Neuronal stem cell (in vitro differentiated cells): ENCODE data around the gene MED15.

ENCODE experiments used
- DNase-seq: peaks from one replicate; pipeline ENCODE4 v3.0.0-alpha.2; 2013; ENCODE audit warnings: low spot score
- H2AFZ ChIP-seq: one replicate; pipeline ENCODE4 v1.6.1; 2013; ENCODE audit warnings: mild to moderate bottlenecking, low read length, inconsistent platforms
- H2AK5ac ChIP-seq: 2 replicates; pipeline ENCODE4 v1.6.1; 2013; ENCODE audit warnings: low read depth, mild to moderate bottlenecking, inconsistent platforms, low read length, moderate library complexity, mixed read lengths
- H2BK120ac ChIP-seq: 2 replicates; pipeline ENCODE4 v1.6.1; 2013; ENCODE audit warnings: low read depth, mild to moderate bottlenecking, inconsistent platforms, low read length, moderate library complexity, mixed read lengths
- H2BK12ac ChIP-seq: one replicate; pipeline ENCODE4 v1.6.1; 2013; ENCODE audit warnings: low read length, inconsistent platforms
- H2BK15ac ChIP-seq: 2 replicates; pipeline ENCODE4 v1.6.1; 2013; ENCODE audit warnings: mild to moderate bottlenecking, low read length, inconsistent platforms, mixed read lengths
- H2BK5ac ChIP-seq: one replicate; pipeline ENCODE4 v1.6.1; 2013; ENCODE audit warnings: inconsistent platforms, mild to moderate bottlenecking, low read length, moderate library complexity
- H3K14ac ChIP-seq: one replicate; pipeline ENCODE4 v1.6.1; 2013; ENCODE audit warnings: low read length, inconsistent platforms
- H3K18ac ChIP-seq: 2 replicates; pipeline ENCODE4 v1.6.1; 2013; ENCODE audit warnings: low read length, inconsistent platforms
- H3K23ac ChIP-seq: 2 replicates; pipeline ENCODE4 v1.6.1; 2013; ENCODE audit warnings: low read depth, mild to moderate bottlenecking, mixed read lengths, low read length, inconsistent platforms; ENCODE audit not compliant: poor library complexity
- H3K27ac ChIP-seq: replicated peaks from 3 replicates; pipeline ENCODE4 v1.5.1; 2013; ENCODE audit warnings: low read length, inconsistent platforms
- H3K27me3 ChIP-seq, 3 experiments: 2 replicates each; pipeline ENCODE4 v1.6.1; 2013; ENCODE audit warnings: low read length in 3 of 3, mild to moderate bottlenecking in 2 of 3, inconsistent platforms in 1 of 3, low read depth in 1 of 3, mixed read lengths in 1 of 3, moderate library complexity in 1 of 3; ENCODE audit not compliant: control insufficient read depth in 3 of 3, insufficient read depth in 3 of 3
- H3K36me3 ChIP-seq, 2 donors: replicated peaks in 1 of 2; 2 replicates each; pipeline ENCODE4 v1.6.1; 2013; ENCODE audit warnings: low read length in 2 of 2; ENCODE audit not compliant: control insufficient read depth in 2 of 2, insufficient read depth in 2 of 2
- H3K4ac ChIP-seq: 2 replicates; pipeline ENCODE4 v1.6.1; 2013; ENCODE audit warnings: inconsistent platforms, mild to moderate bottlenecking, low read length, moderate library complexity
- H3K4me1 ChIP-seq, 2 donors: 1 replicate in 1 of 2; 2 replicates in 1 of 2; pipeline ENCODE4 v1.6.1; 2013; ENCODE audit warnings: low read length in 2 of 2, low read depth in 1 of 2; ENCODE audit not compliant: control insufficient read depth in 2 of 2, insufficient read depth in 1 of 2
- H3K4me2 ChIP-seq: one replicate; pipeline ENCODE4 v1.6.1; 2013; ENCODE audit warnings: mild to moderate bottlenecking, low read length, inconsistent platforms; ENCODE audit not compliant: insufficient read depth, poor library complexity, severe bottlenecking
- H3K4me3 ChIP-seq, 2 donors: 2 replicates each; pipeline ENCODE4 v1.5.1; 2013; ENCODE audit warnings: low read length in 2 of 2, mild to moderate bottlenecking in 2 of 2, inconsistent platforms in 1 of 2, moderate library complexity in 1 of 2
- H3K79me1 ChIP-seq: one replicate; pipeline ENCODE4 v1.6.1; 2013; ENCODE audit warnings: low read depth, mild to moderate bottlenecking, inconsistent platforms, low read length, moderate library complexity
- H3K9ac ChIP-seq: one replicate; pipeline ENCODE4 v1.6.1; 2013; ENCODE audit warnings: mild to moderate bottlenecking, low read depth, low read length, inconsistent platforms; ENCODE audit not compliant: poor library complexity
- H3K9me3 ChIP-seq, 2 donors: replicated peaks in 1 of 2; 2 replicates each; pipeline versions ENCODE3 to v1.6.1; 2013; ENCODE audit warnings: low read length in 2 of 2, mild to moderate bottlenecking in 2 of 2, inconsistent platforms in 1 of 2, low read depth in 1 of 2, mixed read lengths in 1 of 2, moderate library complexity in 1 of 2; ENCODE audit not compliant: control insufficient read depth in 2 of 2, insufficient read depth in 1 of 2
- H4K8ac ChIP-seq: one replicate; pipeline ENCODE4 v1.6.1; 2013; ENCODE audit warnings: low read depth, mild to moderate bottlenecking, inconsistent platforms, low read length, moderate library complexity
- H4K91ac ChIP-seq: one replicate; pipeline ENCODE4 v1.6.1; 2013; ENCODE audit warnings: low read length, low read depth, mild to moderate bottlenecking, inconsistent platforms; ENCODE audit not compliant: poor library complexity
- WGBS, 2 donors: extraction: QIAGEN DNeasy Blood & Tissue Kit; methylation state at CpG; one replicate each; pipeline ENCODE4 v1.1.7; 2013; ENCODE audit warnings: missing lambda C conversion rate in 2 of 2, mixed read lengths in 1 of 2; ENCODE audit not compliant: insufficient read length in 2 of 2, insufficient replicate concordance in 1 of 2; ENCODE audit errors: extremely low coverage in 2 of 2; 5-methylcytosine and 5-hydroxymethylcytosine counted together

The MED15 gene

DNA sequence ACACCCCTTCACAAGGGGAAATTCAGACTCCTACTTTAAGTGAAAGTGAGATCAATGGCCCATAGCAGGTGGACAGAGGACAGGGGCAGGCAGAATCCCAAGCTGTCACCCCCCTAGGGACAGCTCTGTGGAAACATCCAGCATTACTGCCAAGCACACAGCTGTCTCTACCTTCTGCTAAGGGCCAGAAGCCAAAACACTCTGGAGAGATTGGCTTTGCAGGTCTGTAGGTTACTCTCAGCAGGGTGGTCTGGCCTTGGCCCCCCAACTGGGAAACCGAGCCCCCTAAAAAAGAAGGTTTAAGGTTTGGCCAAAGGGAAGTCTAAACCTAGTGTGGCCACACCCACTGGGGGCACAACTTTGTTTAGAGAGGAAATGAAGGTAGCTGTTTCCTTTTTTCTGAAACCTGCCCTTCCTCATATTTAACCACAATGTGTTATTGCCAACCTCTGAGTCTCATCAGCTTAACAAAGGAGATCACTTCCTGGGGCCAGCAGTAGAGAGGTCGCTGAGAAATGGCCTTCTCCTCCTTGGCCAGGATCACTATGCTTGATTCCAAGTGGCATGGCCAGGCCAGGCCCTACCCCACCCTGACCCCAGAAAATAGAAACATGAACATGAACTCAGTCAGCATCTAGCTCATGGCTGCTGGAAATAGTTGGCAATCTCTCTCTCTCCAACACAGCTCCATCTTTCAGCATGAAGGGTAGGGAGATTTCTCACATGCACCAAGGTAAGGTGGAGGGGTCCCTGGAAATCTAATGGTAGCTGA, 43.9 kb upstream of the MED15 start:
- Histone ChIP-seq H3K9ac (no peak overlapping the region), H2BK15ac (no peak overlapping the region), H2BK12ac (no peak overlapping the region), H3K4me1 (peaks cover 7% of the 10 kb centered on the region in 2 donors), H3K4me2 (no peak overlapping the region), H3K23ac (no peak overlapping the region), H3K14ac (no peak overlapping the region), H3K9me3 (no peaks in the 10 kb centered on the region), H3K27me3 (no peaks in the 10 kb centered on the region), H3K4ac (no peak overlapping the region), H2BK5ac (no peak overlapping the region), H3K79me1 (peaks cover 7% of the 10 kb centered on the region), H3K18ac (no peak overlapping the region), H2AFZ (no peak overlapping the region), H2BK120ac (no peak overlapping the region), H2AK5ac (no peak overlapping the region), H3K4me3 (no peak overlapping the region), H4K8ac (no peak overlapping the region), H3K36me3 (peaks cover 19 to 73% of the 10 kb centered on the region in 2 donors), H3K27ac (no peak overlapping the region), H4K91ac (no peak overlapping the region)
- WGBS, 2 donors = no CpG with 5 or more reads among the region's 2 CpGs
- DNase-seq = no peak

DNA sequence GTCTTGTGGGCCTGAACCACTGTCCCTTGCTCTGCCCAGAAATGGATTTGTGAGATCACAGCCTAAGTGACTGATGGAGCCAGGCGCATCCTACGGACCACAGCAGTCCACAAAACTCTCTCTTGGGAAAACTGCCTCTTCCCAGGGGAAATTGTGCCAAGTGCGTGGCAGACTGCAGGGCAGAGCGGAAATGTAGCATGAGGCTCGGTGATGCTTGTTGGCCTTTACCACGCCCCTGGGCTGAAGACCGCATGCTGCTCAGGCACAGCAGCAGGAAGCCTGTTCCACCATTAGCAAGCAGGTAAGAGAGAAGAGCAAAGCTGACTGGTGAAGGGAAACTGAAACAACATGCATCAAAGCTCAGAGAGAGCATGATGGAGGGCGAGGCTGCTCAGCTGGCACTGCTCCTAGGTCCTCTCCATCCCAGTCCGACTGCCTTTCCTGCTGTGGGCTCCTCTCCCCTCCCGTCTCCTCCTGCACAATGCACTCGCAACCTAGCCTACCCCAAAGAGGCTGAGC, 43.3 kb upstream of the MED15 start:
- no peak overlapping the region for H2BK5ac ChIP-seq
- H3K4me3 ChIP-seq = no peak overlapping the region
- no peak overlapping the region for H3K23ac ChIP-seq
- peaks cover 7% of the 10 kb centered on the region for H3K79me1 ChIP-seq
- H3K9me3 ChIP-seq = no peaks in the 10 kb centered on the region
- H3K14ac ChIP-seq = no peak overlapping the region
- no CpG with 5 or more reads among the region's 11 CpGs for WGBS, 2 donors
- DNase-seq = no peak
- peak overlapping the region; percentile 4 for H3K9ac ChIP-seq
- no peak overlapping the region for H3K4ac ChIP-seq
- H2BK15ac ChIP-seq = no peak overlapping the region
- H2AFZ ChIP-seq = no peak overlapping the region
- no peaks in the 10 kb centered on the region for H3K27me3 ChIP-seq
- H3K4me2 ChIP-seq = no peak overlapping the region
- no peak overlapping the region for H2AK5ac ChIP-seq
- no peak overlapping the region for H4K8ac ChIP-seq
- H2BK12ac ChIP-seq = no peak overlapping the region
- H3K36me3 ChIP-seq = peaks cover 22 to 73% of the 10 kb centered on the region in 2 donors
- H3K4me1 ChIP-seq = peaks cover 7% of the 10 kb centered on the region in 2 donors
- H3K18ac ChIP-seq = no peak overlapping the region
- H2BK120ac ChIP-seq = no peak overlapping the region
- H3K27ac ChIP-seq = no peak overlapping the region
- peak overlapping the region; percentile 53 for H4K91ac ChIP-seq

DNA sequence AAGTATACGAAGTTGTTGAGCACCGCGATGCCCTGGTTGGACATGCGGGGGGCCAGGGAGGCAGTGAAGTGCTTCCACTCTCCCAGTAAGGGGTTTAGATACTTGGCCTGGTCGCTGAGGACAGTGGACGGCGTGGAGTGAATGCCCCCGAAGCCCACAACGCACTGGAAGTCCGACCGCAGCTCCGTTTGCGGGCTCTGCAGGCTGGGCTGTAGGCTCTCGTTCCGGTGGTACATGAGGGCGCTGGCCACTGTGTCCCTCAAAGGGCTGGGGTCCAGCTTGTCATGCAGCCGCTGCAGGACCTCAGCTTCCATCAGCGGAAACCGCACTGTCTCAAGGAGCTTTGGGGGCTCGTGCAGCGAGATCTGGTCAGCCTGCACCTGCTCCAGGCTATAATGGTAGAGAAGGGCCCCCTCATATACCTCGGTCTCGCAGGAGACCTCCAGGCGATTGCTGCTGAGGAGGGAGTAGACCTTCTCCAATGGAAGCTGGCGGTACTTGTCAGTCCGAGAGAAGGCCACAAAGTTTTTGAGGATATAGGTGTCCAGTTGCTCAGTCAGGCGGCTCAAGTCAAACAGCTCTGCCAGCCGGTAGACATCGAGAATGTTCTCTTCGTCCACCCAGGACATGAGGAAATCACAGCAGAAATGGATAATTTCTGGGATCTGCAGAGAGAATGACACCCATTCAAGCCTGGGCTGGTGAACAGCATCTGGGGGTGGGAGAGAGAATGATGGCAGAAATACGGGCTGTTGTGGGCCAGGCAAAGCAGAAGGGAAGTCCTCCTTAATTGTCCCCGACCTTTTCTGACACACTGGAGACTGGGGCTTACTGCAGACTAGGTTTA, 42.3 kb upstream of the MED15 start:
- Histone ChIP-seq H3K9me3 (no peaks in the 10 kb centered on the region), H4K8ac (no peak overlapping the region), H3K27ac (no peak overlapping the region), H3K14ac (no peak overlapping the region), H2BK5ac (no peak overlapping the region), H3K18ac (no peak overlapping the region), H2AK5ac (no peak overlapping the region), H3K4me2 (no peak overlapping the region), H3K4me3 (no peak overlapping the region), H3K23ac (no peak overlapping the region), H3K79me1 (peaks cover 7% of the 10 kb centered on the region), H3K27me3 (no peaks in the 10 kb centered on the region), H2AFZ (no peak overlapping the region), H2BK120ac (no peak overlapping the region), H3K4ac (no peak overlapping the region), H3K9ac (no peak overlapping the region), H3K4me1 (peaks cover 0 to 3% of the 10 kb centered on the region in 2 donors), H4K91ac (no peak overlapping the region), H3K36me3 (peaks cover 23 to 73% of the 10 kb centered on the region in 2 donors), H2BK15ac (no peak overlapping the region), H2BK12ac (no peak overlapping the region)
- no peak for DNase-seq
- no CpG with 5 or more reads among the region's 32 CpGs for WGBS, 2 donors

DNA sequence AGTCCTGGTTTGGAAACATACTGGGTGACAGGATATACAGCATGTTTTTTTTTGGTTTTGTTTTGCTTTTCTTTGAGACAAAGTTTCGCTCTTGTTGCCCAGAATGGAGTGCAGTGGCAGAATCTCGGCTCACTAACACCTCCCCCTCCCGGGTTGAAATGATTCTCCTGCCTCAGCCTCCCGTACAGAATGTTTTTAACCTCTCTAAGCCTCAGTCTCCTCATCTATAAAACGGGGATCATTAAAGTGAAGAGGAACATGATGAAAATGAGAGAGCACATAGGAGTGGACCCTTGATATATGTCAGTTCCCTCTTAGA, 41.7 kb upstream of the MED15 start:
- Histone ChIP-seq H3K4me3 (no peak overlapping the region), H4K91ac (no peak overlapping the region), H2BK5ac (no peak overlapping the region), H3K27me3 (no peaks in the 10 kb centered on the region), H3K9me3 (no peaks in the 10 kb centered on the region), H4K8ac (no peak overlapping the region), H2AK5ac (no peak overlapping the region), H3K14ac (no peak overlapping the region), H3K23ac (no peak overlapping the region), H3K4me2 (no peak overlapping the region), H3K18ac (no peak overlapping the region), H3K4ac (no peak overlapping the region), H3K9ac (no peak overlapping the region), H2AFZ (no peak overlapping the region), H2BK15ac (no peak overlapping the region), H3K79me1 (peaks cover 7% of the 10 kb centered on the region), H3K27ac (no peak overlapping the region), H2BK12ac (no peak overlapping the region), H3K36me3 (peaks cover 25 to 75% of the 10 kb centered on the region in 2 donors), H3K4me1 (peaks cover 0 to 3% of the 10 kb centered on the region in 2 donors), H2BK120ac (no peak overlapping the region)
- WGBS, 2 donors = no CpG with 5 or more reads among the region's 5 CpGs
- DNase-seq = no peak
